ENCODE measurements around the gene ABCF1.

ABCF1 gene

DNA sequence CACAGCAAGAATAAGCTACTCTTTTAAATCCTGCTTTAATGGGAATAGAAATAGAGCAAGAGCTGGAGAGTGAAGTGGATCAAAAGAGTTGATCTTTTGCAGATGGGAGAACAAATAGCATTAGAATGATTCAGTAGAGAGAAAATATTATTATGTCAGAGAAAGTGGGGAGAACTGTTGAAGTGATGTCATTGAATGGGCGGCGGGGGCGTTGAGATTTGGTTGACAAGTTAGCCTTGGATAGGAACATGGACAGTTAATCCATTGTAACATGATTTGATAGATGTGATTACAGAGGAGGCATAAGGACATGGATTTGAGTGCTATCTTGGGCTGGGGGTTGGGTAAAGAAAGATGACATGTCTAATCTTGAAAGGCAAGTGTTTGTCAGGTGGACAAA is 64.6 kb downstream of the ABCF1 start:
- no peak for DNase-seq

DNA sequence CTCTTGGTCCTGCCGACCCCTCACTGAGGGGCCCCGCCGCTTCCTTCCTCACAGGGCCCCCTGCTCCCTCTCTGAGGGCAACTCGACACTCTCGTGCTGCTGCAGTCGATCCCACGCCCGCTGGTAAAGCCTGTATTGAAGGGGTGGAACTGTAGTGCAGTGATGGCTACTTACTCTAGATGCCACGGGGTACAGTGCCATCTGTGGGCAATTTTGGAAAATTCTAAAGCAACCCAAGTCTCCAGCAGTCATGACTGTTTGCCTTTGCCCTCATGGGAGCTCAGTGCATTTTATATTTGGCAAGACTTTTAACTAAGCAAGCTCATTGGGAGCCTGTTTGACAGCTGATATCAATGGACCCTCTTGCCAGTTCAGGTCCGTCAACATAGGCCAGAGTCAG is 69.2 kb downstream of the ABCF1 start:
- DNase-seq, result no peak

DNA sequence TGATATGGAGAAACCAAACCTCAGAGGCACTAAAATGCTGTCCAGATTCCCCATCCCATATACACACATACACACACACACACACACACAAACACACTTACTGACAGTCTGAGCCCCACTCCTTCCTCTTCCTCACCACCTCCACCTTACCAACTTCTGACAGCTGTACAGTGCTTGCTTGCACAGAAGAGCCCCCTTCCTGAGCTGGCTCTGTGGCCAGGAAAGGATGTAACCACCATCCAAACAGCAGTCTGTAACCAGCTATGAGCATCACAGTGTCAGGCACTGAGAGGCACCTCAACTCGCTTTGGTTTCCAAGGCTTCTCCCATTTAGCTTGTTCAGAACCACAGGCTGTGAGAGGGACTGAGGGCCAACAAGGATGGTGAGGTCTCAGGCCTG is 69.8 kb downstream of the ABCF1 start:
- no peak for DNase-seq
